HT1080 (cell line): ENCODE measurements around the gene WNK2. TPM values are rescaled to one million over a fixed set of nuclear protein-coding genes. Genes with fewer than 3 reads are reported as not detected.
"Not testable (repeated sequence)": the region's sequence is repeated elsewhere in the genome, so short reads cannot be mapped to it uniquely, and the experiment has no call there.

Source experiments
- DNase-seq: peaks from one replicate; pipeline ENCODE4 v3.0.0-alpha.2; 2015; ENCODE audit warnings: low read depth
- total RNA-seq: library from RNA; depleted of rRNA; stranded (reverse); fragments of >200 nt; shearing (Covaris generic); gene quantifications from 2 replicates; pipeline ENCODE4 v1.2.3, GENCODE V29; 2014

Gene WNK2
- total RNA-seq, 1 experiment from 2014 or later, result not detected

DNA sequence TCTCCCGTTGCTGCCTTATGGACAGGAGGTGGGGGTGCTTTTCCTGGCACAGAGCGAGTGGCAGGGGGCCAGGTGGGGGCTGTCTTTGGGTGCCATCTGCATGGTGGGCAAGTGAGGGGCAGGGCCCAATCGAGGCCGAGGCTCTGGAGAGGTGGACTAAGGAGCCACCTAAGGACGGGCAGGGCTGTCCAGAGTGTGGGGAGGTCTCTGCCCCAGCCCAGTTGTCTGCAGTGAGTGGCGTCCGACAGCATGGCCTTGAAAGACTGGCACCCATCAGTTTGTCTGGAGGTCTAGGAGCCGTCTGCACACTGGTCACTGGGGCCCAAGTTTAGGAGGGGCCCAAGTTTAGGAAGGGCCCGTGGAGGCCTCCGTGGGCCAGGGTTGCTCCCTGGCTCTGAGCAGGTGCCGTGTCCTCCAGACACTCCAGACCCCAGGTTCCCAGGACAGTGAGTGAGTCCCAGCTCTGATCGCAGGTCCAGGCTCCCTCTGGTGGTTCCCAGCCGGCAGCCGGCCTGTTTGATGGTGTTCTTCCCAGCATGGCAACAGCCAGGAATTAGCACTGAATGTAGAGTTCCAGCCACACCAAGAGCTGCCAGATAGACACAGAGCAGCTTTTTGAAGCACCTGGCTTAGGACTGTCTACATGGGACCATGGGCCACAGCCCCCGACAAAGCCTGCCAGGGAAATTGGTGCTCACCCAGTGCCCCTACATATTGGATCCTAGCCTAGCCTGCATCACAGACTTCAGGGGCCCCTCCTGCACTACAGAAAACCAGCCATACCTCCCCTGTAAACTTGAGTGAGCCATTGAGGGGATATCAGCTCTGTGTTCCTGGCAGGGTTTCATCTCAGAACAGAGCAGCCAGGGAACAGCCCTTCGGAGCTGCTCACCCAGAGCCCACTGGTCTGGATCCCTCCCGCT, 120.9 kb downstream of the WNK2 start:
- peak; percentile 45 for DNase-seq

DNA sequence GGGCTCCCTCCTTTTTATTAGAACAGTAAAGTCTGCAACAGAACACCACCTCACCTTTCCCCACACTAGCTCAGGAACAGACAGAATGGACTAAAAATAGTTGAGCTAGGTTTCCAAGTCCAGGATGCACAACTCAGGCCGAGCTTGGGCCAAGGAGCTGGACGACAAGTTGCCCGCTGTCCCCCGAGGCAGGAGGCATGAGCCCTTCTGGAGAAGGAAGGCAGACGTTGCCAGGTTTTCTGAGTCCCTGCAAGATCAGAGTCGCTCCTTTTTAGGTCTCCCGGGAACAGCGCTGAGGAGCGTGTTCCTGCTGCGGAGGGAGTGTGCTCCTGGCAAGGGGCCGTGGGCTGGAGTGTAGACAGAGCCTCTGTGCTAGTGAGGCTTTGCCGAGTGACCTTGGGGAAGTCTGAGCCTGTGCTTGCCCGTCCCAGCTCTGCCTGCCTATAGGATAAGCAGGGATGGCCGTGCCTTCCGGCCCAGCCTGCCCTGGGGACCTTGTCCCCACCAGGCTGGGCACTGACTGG, 121.6 kb downstream of the WNK2 start:
- DNase-seq, result no peak

DNA sequence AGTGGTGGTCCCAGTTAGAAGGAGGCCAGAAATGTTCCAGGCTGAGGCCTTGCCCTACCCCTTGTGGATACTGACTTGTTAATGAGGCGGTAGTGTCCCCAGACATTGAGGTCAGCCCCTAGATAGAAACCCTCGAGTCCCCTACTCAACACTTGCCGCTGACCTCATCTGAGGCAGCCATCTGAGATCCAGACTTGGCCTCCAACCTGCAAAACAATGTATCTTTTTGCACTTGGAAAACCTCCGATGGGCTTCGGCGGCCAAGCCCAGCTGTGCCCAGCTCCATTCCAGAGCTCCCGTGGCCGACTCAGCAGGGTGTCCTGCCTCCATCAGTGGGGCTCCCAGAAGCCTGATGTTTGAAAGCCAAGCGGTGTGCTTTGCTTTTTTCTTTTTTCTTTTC, 122.1 kb downstream of the WNK2 start:
- no peak for DNase-seq

DNA sequence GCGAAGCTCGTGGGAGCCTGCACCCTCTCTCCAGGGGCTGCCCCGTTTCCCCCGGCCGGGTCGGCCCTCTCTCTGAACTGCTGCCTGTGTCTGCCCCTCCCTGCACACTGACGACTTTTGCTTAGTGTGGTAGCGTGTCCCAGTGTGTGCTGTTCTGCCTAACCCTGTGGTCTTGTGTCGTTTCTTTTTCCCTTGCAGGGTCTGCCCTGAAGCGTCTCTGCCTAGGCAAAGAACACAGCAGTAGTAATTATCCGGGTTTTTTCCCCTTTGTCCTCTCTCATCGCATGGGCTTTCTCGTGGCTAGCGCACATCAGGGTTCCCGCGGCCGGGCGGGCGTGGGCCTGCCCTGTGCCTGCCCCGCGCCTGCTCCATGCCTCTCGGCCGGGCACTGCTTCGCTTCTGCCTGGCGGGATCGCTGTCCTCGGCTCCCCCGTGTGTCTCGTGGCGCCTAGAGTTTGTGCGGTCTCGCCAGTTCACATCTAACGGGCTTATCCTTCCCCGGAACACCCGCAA, 122.7 kb downstream of the WNK2 start:
- DNase-seq, result no peak

DNA sequence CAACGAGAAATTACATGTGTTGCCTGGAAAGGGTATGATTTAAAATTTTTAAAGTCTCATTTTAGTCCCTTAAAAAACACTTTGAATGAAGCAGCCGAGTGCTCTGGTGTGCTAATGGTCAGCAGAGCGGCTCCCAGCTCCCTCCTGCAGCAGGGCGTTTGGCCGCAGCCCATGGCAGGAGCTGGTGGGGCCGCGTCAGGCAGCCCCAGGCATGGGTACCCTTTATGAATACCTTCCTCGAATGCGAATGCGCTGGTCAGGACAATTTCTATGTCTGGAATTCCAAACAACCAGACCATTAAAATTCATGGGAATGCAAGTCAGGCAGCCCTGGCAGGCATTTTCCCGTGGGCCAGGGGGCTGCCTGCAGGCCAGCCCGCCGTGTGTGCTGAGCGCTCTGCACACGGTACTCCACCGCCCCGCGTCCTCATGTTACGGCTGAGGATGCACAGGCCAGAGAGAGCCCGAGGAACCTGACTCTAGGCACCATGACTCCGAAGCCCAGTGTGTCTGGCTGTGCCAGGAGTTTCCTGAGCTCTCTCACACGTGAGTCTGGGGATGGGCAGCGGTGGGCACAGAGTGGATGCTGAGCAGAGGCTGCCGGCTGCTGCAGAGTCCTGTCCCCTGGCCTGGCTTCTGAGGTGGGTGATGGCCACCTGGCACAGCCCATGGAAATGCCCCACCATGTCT, 123.7 kb downstream of the WNK2 start:
- DNase-seq, result no peak

DNA sequence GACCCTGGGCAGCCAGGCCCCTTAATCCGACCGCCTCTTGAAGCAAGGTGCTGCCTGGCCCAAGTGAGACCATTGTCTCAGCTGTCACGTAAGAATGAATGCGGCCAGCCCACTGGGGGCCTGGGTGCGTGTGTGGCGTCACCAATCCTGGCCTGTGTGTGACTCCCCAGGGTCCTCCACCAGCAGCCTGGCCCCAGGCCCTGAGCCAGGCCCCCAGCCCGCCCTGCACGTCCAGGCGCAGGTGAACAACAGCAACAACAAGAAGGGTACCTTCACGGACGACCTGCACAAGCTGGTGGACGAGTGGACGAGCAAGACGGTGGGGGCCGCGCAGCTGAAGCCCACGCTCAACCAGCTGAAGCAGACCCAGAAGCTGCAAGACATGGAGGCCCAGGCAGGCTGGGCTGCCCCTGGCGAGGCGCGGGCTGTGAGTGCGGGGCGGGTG, 124.2 kb downstream of the WNK2 start:
- DNase-seq, result no peak

DNA sequence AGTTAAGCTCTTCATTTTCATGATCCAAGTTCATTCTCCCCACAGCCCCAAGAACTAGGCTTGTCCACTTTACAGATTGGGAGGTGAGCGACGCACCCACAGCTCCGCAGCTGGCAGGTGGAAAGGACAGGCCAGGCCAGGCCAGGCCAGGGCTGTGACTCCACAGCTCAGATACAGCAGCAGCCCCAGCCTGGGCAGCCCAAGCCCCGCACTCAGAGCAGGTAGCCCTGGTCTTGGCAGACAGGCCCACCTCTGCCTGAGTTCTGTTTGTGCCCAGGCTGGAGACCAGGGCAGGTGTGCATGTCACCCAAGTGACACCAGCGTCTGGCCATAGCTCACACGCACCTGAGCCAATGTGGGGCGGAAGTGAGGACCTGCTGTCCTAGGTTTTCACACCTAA, 124.7 kb downstream of the WNK2 start:
- no peak for DNase-seq

DNA sequence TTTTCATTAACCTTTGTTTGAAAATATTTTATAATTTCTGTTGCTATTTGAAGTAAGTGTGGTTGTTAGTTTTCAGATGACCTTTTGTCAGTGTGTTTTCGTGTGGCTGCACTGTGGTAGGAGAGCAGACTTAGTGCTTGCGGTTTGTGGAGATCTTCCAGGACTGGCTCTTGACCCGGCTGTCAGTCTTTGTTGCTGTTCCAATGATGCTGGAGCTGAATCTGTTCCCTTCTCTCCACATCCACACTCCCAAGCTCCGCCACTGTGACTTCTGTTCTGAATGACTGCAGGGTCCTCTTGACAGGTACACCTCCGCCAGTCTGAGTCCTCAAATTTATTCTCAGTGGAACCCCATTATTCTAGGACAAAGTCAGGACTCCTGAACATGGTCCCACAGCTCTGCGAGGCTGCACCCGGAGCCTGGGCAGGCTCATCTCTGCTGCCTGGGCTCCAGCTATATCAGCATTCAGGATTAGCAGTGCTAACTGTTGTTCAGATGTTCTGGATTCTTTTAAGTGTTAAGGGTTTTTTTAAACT, 126.0 kb downstream of the WNK2 start:
- DNase-seq, result no peak

DNA sequence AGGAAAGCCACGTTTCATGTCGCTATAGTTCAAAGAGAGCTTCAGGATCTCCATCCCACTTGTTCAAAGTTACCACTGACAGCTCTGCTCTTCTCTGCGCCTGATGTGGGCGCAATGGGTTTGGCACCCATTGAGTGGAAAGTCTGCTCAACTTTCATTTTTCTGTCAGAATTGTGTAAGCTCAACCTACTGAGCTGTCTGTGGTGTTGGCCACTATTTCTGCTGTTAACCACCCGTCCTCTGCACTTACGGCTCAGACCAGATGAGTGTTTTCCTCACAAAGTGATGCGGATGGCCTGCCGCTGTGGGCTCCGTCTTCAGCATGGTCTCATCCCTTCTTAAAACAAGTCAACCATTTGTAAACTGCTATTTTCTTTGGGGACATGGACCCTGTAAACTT, 131.2 kb downstream of the WNK2 start:
- no peak for DNase-seq

DNA sequence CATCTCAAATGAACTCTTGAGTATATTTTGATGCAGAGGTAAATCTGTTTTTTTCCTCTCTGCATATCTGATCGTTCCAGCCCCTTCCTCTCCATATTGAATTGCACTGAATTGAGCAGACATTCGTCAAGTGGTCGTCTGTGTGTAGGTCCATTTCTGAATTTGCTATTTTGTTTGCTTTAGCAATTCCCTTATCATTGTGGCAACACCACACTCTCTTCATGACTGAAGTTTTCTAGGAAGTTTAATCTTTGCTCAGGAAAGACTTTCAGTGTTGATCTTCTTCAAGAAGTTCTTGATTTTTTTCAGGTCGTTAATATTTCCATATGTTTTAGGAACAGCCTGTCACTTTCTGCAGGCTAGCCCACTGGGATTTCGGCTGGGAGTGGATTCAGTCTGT, 132.0 kb downstream of the WNK2 start:
- DNase-seq, result no peak

DNA sequence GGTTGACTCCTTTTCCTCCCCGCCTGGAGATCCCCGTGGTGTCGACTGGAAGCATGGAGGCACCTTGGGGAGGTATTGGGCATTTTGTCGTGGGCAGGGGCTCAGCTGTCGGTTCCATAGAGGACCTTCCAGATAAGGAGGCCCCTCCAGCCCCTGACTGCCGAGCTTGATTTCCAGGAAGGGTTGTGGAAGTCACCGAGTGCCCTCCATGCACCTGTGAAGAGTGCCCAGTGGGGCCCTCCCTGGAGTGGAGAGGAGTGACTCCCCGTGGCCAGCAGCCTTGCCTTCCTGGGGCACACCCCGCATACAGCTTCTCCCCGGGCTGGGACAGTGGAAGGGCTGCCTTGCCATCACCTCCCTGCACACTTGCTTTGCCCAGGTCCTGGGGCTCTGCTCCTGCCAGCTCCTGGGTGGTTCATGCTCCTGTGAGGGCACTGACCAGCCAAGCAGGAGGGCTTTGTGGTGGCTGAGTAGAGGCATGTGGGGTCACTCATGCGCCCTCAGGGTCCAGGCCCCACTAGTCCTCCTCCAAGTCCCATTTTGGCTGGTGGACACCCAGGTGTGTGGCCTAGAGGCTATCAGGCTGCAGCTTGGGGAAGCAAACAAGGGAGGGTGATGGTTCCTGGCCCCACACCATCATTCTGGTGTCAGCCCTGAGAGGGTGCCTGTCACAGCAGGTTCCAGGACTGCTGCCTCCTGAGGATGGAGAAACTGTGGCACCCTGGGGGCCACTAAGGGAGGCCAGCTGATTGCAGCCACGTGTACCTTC, 133.0 kb downstream of the WNK2 start:
- no peak for DNase-seq

DNA sequence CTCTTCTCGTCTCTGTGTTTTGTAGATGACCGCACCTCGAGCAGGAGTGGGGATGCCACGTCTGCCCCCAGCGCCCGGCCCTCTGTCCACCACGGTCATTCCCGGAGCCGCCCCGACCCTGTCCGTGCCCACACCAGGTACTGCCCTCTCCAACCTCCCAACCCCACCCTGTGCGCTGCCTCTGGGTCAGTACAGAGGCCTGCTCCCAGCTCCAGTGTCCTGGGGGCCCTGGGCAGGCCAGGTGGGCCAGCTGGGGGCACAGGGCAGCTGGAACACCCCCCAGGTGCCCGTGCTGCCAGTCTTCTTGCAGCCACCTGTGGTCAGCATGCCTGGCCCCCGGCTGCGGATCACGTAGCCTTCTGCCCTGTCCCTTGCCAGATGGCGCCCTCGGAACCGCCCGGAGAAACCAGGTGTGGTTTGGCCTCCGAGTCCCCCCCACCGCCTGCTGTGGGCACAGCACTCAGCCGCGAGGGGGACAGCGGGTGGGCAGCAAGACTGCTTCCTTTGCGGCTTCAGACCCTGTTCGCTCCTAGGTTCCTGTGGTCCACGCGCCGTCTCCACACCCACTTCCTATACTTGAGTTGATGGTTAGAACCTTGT, 133.7 kb downstream of the WNK2 start:
- no peak for DNase-seq

DNA sequence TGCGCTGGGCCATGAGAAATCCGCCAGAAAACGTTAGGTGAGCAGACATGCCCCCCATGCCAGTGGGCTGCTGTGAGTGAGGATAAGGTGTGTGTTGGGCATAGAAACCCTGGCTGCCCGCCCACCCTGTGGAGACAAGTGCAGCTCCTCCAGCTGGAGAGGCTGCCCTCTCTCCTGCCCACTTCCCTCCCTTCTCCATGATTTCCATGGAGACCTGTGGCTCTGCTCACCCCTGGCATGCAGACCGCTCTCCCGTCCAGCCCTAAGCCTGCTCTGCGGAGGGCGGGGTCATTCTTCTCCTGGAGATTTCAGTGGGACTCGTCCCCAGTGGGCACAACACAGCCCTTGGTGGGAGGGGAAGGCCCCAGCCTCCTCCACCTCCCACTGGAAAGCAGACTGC, 134.5 kb downstream of the WNK2 start:
- no peak for DNase-seq

DNA sequence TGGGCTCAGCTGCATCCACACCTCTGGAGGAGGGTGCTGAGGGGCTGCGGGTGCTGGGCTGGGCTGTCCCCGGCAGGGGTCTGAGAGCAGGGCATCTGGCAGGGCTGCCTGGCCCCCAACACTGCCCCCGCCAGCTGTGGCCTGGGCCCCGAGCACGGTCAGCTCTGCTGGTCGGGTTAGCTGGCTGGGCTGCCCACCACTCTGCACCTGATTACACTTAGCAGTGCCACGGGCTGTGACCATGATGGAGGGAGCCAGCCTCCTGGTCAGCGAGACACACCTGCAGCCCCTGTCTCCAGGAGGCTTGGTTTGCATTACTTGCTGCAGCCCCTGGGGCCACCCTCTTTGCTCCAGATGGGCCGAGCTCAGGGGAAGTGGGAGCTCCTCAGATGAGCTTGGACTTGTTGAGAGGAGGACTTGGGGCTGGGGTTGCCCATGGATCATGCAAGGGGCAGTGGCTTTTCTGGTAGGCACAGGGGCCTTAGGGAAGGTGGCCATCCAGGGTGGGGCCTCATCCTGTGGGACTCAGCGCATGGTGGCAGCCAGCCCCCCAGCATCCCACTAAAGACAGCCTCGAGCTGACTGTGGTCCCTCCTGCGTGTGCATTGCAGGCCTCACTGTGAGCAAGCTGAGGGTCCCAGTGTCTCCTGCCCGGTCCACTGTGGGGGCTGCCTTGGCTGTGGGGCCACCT, 135.5 kb downstream of the WNK2 start:
- DNase-seq, result no peak

DNA sequence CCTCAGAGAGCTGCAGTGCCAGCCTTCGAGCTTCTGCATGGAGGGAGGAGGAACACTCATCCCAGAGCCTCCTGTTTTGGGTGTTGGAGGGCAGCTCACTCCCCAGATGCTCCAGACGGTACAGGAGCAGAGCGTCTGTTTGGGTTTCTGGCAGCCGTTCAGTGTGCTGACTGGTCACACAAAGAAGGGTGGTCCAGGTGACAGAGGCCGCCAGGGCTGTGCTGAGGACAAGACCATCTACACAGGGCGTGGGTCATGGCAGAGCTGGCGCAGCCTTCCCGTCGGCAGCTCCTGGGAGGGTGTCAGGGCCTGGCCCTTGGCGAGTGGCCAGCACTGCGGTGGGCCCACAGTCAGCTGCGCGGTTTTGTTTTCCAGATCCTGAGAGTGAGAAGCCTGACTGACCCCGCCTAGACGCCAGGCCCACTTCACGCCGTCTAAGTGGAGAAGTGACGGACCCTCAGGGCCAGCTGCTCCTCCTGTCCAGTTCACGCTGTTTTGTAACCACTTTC, 136.1 kb downstream of the WNK2 start:
- no peak for DNase-seq

DNA sequence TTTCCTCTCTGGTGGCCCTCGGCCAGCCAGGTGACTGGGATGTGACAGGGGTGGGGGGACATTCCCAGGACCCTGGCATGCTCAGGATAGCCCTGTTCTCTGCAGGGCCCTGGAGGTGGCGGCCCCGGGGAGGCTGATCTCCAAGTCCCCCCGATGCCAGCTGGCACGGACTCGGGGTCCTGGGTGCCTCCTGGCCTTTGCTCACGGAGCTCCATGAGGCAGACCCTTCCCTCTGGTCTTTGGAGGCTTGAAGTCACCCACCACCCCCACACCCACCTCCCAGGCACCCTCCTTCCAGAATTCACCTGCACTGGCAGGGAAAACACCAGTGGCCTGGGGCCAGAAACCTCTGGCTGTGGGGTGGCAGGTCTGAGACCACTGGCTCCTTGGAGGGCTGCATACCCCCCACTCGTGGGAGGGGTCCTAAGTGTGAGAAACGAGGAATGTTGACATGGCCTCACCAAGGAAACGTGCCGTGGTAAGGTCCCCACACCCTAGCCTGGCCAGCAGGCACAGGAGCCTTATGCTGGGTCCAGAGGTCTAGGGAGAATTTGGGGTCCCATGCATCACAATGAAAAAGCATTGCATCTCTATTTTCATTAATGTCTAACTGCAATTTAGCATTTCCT, 136.8 kb downstream of the WNK2 start:
- no peak for DNase-seq

DNA sequence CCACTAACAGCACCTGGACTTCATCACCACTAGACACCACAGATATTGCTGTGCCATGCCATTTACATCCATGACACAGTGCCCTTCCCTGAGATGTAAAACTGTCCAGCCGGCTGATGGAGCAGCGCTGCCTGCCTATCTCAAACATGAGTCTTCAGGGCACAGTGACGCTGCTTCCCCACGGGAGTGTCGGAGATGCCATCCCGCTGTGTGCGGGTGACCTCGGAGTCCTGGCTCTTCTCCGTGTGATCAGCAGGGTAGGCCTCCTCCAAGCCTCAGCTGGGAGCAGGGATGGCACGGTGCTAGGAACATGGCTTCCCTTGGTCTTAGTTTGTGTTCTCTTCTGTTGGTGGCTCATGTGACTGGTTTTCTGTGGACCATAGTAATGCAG, 137.3 kb downstream of the WNK2 start:
- no peak for DNase-seq

DNA sequence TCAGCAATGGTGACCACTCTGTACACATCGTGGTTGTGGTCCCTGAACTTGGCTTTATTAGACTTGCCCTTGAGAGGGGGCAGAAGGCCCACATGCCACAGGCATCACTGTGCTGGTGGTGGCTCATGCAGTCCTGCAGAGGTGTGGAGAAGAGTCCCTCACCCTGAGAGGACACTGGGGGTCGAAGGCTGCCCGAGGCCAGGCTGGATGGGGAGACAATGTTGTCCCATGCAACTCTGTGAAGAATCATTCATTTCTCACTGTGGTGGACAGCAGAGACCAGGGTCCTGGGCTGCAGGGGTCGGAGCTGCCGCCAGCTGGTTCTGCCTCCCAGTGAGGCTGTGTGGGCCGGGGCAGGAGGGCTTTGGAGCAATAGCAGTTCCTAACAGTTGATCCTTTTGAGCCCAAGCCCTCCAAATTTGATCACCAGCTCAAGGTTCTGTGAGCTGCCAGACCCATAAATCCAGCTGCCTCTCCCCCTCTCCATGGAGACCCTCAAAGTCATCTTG, 139.6 kb downstream of the WNK2 start:
- not testable (repeated sequence) for DNase-seq

DNA sequence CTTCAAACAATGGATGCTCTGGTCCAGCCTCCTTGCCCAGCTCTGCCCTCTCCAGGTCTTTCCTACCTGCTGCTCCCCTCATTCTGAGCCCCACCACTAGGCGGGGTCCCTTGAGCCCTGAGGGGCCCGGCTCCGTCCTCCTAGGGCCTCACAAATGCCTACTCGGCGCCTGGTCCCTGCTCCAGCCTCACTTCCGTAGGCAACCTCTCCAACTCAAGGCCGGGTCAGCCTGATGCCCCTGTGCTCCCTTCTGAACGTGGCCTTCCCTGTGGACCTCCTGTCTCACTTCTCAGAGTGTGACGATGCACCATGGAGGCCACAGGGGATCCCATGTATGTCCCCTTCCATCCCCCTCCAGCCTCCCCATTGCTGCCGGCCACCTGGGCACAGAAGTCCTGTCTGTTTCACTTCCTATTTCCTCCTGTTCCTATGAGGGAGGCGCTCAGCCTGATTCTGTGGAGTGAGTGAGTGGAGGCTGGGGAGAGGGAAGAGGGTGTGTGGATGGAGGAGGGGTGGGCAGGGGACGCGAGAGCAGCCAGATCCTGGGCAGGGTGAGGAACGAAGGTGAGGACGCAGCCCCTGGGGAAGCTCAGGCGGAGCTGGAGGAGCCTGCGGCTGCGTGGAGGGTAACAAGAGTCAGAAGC, 140.4 kb downstream of the WNK2 start:
- no peak for DNase-seq
